GM19324 (cell line): ENCODE results near the gene URB2.

ENCODE experiments used
- ATAC-seq: cut with Tn5 transposase; IDR thresholded peaks from one replicate; pipeline ENCODE4 v1.9.1; 2021; ENCODE audit warnings: mild to moderate bottlenecking, moderate library complexity; ENCODE audit not compliant: unreplicated experiment, low FRiP score

Gene URB2

DNA sequence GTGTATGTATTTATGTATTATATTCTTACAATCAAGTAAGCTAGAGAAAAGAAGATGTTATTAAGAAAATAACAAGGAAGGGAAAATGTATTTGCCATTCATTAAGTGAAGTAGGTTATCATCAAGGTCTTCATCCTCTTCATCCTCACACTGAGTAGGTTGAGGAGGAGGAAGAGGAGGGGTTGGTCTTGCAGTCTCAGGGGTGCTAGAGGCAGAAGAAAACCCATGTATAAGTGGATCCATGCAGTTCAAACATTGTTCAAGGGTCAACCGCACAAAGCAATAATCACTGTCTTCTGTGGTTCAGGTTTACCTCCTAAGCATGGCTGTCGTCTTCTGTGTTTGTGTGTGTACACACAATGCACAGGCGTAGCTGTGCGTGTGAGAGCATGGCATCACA is 16.9 kb downstream of the URB2 start:
- ATAC-seq, result no peak

DNA sequence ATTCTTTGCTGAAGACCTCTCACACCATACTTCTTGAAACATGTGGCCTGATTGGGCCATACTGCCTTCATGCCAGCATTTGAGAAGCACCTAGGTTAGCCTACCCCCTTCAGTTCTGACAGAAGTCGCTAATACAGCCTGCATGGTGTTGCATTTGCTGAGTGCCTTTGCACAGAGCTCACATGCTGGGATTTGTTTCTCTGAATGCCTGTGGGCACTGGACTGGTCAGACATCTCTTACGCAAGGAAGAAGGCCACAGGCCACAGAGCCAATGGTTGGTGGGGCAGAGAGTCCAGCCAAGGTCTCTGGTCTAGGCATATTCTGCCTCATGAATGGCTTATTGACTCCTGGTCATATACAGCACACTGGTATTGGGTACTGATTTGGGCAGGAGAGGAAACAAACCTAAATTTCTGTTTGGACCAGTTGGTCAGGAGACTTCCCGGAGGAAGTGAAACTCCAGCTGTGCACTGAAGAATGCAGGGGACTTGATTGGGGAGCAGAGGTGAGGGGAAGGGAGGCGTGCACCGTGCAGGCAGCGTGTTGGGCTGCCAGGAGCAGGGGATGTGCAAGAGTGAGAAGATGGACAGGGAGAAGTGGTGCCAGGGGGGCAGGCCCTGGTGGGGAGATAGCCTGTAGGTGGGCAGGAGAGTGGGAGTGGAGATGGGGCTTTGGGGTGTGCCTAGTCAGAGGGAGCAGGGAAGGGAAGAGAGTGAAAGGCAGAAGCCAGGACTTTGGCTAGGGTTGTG is 18.1 kb downstream of the URB2 start:
- ATAC-seq, result no peak

DNA sequence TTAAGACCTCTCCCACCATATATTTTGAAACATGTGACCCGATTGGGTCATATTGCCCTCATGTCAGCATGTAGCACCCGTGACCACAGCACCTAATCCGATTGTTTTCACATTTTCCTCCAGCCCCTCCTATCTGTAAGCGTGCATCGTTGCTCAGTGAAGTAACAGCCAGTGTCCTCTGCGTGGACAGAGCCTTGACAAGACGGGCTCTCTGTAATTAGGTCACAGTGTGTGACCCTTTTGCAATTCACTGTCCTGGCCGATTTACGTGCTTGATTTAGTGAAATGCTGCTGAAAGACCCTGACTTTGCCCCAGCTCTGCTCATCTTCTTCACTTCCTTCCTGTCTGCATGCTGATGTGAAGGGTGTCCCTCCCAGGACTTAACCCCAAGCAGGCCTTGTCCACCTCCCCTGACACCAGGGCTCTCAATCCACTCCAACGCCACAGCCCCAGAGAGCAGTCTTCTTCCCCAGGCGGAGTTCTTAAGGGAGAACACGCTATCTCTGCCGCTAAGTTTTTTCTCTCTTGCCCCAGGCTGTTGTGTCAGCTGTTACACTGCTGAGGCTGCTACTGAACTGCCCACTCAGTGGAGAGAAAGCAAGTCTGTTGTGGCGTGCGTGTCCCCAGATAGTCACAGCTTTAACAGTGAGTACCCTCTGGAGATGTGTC is 19.4 kb downstream of the URB2 start:
- no peak for ATAC-seq

DNA sequence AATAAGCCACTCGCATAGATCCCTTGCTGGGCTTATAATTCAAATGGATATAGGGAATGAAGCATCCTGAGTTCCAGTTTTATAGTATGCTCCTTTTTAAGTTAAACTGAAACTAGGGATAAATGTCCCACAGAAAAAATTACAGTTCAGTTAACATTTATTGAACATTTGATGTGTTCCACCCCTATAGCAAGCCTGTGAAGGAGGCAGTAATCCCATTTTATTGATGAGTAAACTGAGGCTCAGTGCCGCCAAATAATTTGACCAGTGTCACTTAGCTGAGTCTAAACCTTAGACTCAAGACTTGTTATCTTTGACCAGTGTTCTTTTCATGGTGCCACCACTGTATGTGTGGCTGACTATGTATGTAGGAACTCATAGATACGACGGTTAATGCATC is 22.4 kb downstream of the URB2 start:
- ATAC-seq, result no peak

DNA sequence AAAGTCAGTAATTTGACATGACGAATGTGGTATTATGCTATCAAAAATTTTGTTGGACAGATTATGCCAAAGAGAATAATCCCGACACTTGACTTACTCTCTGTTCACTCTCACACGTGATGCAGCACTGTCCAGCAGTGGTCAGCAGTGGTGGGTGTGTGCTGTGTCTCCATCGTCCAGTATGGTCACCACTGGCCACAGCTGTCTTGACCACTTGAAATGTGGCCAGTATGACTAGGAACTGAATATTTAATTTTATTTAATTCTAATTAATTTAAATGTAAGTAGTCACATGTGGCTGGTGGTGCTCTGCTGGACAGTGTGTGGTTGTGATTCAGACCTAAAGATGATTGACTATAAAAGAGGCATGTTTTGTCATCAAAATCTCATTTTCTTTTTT is 24.0 kb downstream of the URB2 start:
- ATAC-seq, result no peak

DNA sequence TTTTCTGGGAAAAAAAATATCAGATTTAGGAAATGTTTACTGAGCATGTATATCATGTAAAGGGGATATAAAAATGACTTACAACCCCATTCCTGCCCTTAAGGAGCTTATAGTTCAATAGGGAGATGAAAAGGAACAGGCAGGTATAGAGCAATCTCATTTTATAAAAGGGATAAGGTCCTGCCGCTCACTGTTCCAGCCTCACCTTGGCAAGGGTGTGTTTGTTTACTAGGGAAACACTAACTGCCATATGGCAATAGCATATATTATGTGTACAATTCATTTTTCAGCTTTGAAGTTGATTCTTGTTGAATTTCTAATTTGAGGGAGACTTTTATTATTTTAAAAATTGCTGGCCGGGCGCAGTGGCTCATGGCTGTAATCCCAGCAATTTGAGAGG is 25.5 kb downstream of the URB2 start:
- ATAC-seq, result no peak

DNA sequence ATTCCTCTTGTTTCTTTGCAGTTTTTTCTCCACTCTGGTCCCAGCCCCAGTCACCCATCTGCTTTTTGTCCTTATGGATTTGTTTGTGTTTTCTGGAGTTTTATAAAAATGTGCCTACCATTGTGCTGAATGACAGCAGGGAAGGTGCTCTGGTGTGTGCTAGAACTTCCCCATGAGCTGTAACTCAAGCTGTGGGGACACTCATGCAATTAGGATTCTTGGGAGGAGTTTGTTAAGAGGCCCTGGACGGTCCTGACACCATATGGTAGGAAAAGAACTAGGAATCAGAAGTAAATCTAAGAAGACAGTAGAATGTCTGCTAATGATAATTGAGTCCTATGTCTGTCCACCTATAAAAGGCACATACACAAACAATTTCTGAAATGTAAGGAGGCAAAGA is 27.4 kb downstream of the URB2 start:
- no peak for ATAC-seq

DNA sequence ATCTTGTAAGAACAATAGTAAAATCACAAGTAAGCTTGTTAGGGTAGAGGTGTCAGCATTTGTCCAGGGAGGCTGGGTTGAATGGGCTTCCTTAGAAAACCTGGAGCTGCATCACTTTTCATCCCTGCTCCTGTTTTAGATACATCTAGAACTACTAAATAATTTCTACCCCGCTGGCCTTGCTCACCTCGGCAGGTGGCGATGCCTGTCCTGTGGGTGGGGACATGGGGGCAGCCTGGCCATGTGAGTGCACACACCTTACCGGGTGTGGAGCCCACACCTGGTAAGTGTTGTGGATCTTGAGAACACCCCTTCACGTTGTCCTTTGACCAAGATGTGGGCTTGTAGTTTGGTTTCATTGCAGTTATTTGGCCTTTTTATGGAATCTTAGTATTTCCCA is 29.7 kb downstream of the URB2 start:
- no peak for ATAC-seq

DNA sequence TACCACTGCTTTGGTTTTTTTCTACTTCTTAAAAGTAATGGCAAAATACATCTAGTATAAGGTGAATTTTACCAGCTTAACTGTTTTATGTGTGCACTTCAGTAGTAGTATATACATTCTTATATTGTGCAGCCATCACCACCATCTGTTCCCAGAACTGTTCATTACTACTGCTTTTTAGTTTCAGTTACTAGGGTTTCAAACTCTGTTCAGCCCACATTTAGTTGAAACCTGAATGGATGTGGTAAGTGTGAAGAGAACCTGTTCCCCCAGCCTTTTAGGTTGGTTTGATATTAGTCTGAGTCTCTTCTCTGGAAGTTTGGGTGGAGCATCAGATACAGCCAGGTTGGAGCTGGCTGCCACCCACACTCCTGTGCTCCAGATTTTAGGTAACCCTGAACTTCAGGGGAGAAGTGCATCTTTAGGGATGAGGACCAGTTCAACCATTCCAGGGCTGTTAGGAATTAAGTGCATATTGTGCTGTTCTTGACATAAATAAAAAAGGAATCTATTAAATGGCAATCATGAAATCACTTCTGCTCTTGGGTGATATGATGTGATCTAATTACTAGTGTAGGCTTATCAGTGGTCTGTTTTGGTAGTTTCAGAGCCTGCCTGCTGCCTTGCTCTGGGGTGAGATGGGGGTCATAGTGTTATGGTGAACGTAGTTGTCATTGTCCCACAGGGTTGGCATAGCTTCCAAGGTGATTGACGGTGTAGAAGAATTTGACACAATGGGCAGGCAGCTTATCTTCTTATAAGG is 32.1 kb downstream of the URB2 start:
- ATAC-seq, result no peak

DNA sequence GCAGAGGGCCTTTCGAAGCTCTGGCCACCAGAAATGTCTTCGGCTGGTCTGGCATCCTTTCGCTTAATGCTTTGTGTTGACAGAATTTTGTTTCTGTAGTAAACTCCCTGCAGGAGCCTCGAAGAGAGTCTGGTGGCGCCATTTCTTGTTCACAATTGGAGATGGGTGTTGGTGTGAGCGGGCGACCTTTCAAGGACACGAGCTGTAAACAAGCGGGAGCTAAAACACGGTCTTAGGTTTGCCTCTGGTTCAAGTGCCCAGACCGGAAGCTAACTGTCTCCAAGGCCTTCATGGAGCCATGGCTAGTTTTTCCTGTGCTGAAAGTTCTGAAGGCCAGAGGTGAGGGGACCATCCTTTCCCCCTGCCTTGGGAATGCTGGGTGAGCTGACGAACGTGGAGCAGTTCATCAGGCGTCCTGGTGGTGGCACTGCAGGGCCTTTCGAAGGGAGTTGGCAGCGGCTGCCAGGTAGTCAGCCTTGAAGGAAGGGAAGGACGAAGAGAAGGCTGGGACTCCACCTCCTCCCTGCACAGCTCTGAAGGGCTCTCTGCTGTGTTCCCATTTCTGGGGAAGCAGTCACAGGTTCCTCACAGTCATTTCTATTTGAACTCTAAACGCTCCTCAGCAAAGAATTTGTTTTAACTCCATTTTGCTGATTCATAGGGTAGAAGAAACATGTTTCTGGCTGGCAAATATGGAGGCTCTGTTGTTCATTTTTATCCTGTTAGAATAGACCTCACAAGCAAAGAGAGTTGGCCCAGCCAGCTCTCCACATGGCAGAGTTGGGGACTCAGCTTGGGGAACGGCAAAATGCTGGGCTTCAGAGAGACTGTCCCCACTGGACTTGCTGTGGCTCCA is 35.2 kb downstream of the URB2 start:
- ATAC-seq, result no peak

DNA sequence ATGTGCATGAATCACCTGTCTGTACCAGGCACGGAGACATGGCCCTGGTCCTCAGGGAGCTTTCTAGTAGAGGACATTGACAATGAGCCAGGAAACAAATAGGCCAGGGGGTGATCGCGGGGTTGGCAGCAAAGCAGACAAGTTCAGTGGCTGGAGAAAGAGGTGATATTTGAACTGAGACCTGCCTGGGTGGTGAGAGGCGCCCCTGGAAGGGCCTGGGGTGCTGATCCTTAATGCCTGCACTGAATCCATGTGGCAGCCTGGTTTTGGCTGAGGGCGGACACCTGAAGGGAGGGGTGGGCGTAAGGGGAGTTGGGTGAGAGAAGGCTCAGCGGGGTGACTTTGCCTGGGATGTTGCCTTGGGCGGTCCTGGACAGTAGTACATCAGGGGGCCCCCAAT is 35.9 kb downstream of the URB2 start:
- no peak for ATAC-seq

DNA sequence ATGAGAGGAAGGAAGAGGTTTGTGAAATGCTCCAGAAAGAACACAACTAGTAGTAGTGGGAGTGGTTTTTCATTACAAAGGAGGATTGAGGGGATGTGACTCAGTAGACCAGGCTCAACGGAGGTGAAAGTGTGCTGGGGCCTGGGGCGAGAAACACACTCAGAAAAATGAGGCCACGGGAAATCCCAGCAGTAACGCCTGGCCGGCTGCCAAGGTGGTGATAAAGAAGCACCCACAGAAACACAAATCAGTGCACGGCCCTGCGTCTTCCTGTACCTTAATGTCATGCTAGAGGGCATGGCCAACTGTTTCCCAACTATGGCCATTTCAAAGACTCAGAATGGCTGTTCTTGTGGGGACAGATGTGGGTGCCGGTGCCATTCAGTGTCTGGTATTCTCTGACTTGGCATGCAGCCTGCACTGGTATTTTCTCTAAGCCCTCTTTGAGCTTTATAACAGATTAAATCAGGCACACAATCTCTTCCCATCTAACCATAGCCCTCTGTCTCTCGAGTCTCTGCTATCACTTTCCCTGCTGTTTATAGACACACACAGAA is 38.2 kb downstream of the URB2 start:
- ATAC-seq, result no peak

DNA sequence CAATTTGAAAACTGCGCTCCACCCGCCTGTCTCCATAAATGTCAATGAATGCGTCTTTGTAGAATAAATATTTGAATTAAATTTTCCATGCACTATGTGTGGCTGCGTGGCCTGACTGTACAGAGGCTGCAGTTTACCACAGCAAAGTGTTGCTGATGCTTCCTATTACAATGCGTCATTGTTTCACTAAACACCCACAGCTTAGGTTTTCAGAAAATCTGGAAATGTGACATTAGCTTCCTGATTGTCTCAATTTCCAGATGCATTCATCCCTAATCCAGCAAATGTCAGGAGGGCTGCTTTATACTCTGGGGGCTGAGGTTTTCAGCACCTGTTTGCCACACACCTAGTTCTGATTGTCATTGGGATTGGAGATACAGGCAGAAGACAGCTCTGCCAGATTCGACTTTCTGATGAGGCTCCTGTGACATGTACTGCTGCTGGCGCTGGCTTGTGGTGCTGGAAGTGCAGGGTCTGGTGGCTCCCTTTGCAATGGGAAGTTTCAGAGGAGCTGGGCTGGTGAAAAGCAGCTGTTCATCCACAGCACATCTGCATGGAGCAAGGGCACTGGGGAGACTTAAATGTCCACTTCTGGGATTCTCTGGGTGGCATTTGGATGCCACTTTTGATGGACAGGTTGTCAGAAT is 40.0 kb downstream of the URB2 start:
- no peak for ATAC-seq

DNA sequence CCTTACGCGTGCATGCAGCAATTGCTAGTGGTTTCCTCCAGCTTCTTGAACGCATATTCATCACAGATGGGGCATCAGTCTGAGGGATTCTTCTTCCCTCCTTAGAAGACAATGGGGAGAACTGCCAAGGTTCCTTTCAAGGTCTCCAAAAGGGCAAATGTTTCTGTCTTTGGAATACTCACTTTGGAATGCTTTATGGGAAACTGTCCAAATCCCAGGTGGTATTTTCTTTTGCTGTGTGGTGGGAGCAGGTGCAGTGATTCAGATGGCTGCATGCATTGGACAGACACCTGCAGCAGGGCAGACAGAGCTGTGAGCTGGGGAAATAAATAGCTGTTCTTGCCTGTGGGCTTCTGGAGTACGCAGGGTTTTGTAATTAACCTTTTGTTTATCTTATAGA is 40.5 kb downstream of the URB2 start:
- no peak for ATAC-seq

DNA sequence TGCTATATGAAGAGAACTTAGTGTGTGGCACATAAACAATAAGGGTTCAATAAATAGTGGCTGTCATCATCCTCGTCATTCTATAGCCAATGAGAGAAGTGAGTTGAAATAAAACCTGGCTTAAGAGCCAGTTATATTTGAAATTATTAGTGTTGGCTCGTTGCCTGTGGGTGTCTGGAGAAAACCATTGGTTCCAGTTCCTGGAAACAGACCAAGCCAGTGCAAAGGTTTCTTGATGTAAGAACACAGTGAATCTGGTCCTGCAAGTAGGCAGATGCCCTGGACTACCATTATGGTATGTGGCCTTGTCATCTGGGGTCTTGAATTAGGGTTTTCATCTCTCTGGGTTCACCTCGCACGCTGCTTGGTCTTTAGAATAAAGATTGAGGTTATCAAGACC is 43.3 kb downstream of the URB2 start:
- no peak for ATAC-seq

DNA sequence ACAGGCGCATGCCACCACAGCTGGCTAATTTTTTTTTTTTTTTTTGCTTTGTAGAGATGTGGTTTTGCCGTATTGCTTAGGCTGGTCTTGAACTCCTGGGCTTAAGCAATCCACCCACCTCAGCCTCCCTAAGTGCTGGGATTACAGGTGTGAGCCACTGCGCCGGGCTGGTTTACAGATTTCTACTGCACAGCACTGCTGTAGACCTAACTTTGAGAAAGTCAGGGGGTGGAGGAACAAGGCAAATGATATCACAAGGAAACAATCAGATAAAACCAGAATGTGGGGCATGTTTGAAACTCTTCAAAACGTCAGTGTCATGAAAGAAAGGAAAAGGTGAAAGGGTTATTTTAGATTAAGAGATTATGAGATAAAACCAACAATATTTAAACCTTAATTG is 45.3 kb downstream of the URB2 start:
- ATAC-seq, result no peak

DNA sequence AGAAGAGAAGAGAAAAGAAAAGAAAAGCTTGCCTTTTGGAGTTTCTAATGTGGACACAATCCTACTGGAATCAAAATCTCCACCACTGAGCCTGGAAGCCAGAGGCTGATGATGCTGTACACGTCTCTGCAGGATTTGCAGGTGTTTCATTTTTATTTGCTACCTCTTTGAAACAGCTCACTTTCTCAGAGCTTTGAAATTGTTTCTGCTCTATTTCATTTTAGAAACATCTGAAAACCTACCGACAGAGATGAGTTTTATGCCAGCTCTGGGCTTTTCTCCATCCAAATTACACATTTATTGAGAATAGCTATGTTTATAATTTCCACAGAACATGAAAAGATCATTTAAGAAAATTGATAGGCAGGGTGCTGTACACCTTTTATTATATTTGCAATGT is 46.2 kb downstream of the URB2 start:
- no peak for ATAC-seq

DNA sequence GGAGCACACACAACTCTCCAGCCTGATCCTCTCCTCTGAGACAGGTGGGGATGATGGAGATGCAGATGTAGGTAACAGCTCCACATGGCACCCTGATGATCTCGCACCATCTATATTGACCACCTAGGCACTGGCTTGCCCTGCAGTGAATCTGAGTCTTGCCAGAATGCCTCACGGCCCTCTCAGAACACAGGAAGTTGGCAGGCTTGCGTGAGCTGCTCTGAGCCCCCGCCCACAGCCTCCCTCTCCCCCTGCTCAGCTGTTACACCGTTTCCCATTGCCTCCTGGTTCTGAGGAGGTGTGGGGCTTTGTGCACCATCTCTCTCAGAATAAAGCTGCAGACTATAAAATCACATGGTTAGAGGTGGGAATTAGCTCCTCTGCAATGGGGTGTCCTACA is 48.0 kb downstream of the URB2 start:
- no peak for ATAC-seq

DNA sequence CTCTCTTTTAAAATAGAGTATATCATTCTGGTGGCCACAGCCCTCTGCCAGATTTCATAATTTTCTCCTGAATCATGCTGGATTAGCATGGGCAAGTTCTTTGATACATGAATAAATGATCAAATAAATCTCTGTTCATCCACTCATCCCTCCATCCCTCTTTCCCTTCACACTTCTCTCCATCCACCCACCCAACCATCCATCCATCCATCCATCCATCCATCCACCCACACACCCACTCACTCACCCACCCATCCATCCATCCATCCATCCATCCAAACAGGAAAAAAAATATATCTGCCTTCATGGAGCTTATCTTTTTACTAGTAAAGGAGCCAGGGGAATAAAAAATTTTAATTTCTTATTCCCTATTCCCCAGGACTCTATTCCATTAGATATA is 49.3 kb downstream of the URB2 start:
- no peak for ATAC-seq

DNA sequence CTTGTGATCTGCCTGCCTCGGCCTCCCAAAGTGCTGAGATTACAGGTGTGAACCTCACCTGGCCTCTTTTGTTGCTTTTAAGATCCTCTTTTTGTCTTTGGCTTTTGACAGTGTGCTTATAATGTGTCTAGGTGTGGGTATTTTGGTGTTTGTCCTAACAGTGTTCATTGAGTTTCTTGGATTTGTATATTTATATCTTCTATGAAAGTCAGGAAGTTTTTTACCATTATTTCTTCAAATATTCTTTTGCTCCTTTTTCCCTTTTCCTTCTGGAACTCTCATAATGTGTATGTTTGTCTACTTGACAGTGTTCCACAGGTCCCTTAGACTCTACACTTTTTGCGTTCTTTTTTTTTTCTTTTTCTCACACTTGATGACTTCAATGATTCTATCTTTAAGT is 59.1 kb downstream of the URB2 start:
- no peak for ATAC-seq
